Upper lobe of left lung (tissue), 6 donors: Measurements from ENCODE around the gene STX2. TPM values are rescaled to one million over a fixed set of nuclear protein-coding genes. Genes with fewer than 3 reads are reported as not detected.

ENCODE experiments used
- ATAC-seq, 2 donors: fragments of 200-7000 bp; cut with Tn5 transposase; one replicate each; pipeline ENCODE4 v1.9.1; 2022; ENCODE audit warnings: mild to moderate bottlenecking in 2 of 2, moderate library complexity in 2 of 2; ENCODE audit not compliant: low FRiP score in 2 of 2
- DNase-seq, 2 donors: peaks; one replicate each; pipeline ENCODE4 v3.0.0-alpha.2; 2019 to 2020
- H3K27ac ChIP-seq, 4 donors: fragments of 200-600 bp; sonication (generic); one replicate each; pipeline ENCODE4 v1.5.1; 2016 to 2019
- H3K27me3 ChIP-seq, 4 donors: fragments of 200-600 bp; sonication (generic); one replicate each; pipeline ENCODE4 v1.5.1; 2017 to 2019
- H3K36me3 ChIP-seq, 4 donors: fragments of 200-600 bp; sonication (generic); one replicate each; pipeline ENCODE4 v1.5.1; 2016 to 2019
- H3K4me1 ChIP-seq, 4 donors: fragments of 200-600 bp; sonication (generic); one replicate each; pipeline ENCODE4 v1.5.1; 2018 to 2019
- H3K4me3 ChIP-seq, 4 donors: fragments of 200-600 bp; sonication (generic); one replicate each; pipeline ENCODE4 v1.5.1; 2017 to 2019; ENCODE audit warnings: mild to moderate bottlenecking in 2 of 4, moderate library complexity in 1 of 4
- H3K9me3 ChIP-seq, 4 donors: fragments of 200-600 bp; sonication (generic); one replicate each; pipeline ENCODE4 v1.5.1; 2018 to 2019
- EP300 ChIP-seq, 4 donors: sonication (generic); formaldehyde crosslinking; IDR thresholded peaks; one replicate each; pipeline ENCODE4 v1.5.1; 2017; ENCODE audit warnings: antibody characterized with exemption in 4 of 4, control low read depth in 2 of 4
- POLR2A ChIP-seq, 4 donors: fragments of 450-650 bp; IDR thresholded peaks; one replicate each; pipeline ENCODE4 v1.5.1; 2016 to 2017; ENCODE audit warnings: antibody characterized with exemption in 4 of 4, mild to moderate bottlenecking in 2 of 4
- POLR2AphosphoS5 ChIP-seq, 2 donors: sonication (generic); formaldehyde crosslinking; IDR thresholded peaks; one replicate each; pipeline ENCODE4 v1.5.1; 2017; ENCODE audit warnings: antibody characterized with exemption in 2 of 2
- WGBS, 2 donors: methylation state at CpG; one replicate each; pipeline ENCODE4 v1.1.5; 2017 to 2018; 5-methylcytosine and 5-hydroxymethylcytosine counted together
- total RNA-seq, 6 donors: library from RNA; depleted of rRNA in 4 of 6; stranded (reverse); fragments of >200 nt in 4 of 6; gene quantifications; one replicate each; pipeline versions ENCODE4 v1.1.0 to v1.2.1, GENCODE V29; 2016 to 2021
- TF ChIP-seq, protein P1 (sequence below), 6 experiments: fragments of 450-650 bp in 4 of 6; fragments of 200-600 bp in 2 of 6; sonication (generic) in 2 of 6; IDR thresholded peaks; one replicate each; pipeline ENCODE4 v1.5.1; 2016 to 2019; ENCODE audit warnings: antibody characterized with exemption in 6 of 6
- donor health status: DM: no; HTN: no; CAD: no; lungs with moderate emphysema.
- donor health status: DM: no; HTN: yes; CAD: no; lungs with severe emphysema.

The STX2 gene
- total RNA-seq, 6 donors from 2014 or later: 12.4 to 113 (median 27.0) TPM

GRCh38 chr12:130815028-130815741 is 23.9 kb downstream of the STX2 start:
- TF ChIP-seq, protein P1, sequence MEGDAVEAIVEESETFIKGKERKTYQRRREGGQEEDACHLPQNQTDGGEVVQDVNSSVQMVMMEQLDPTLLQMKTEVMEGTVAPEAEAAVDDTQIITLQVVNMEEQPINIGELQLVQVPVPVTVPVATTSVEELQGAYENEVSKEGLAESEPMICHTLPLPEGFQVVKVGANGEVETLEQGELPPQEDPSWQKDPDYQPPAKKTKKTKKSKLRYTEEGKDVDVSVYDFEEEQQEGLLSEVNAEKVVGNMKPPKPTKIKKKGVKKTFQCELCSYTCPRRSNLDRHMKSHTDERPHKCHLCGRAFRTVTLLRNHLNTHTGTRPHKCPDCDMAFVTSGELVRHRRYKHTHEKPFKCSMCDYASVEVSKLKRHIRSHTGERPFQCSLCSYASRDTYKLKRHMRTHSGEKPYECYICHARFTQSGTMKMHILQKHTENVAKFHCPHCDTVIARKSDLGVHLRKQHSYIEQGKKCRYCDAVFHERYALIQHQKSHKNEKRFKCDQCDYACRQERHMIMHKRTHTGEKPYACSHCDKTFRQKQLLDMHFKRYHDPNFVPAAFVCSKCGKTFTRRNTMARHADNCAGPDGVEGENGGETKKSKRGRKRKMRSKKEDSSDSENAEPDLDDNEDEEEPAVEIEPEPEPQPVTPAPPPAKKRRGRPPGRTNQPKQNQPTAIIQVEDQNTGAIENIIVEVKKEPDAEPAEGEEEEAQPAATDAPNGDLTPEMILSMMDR (IDR thresholded peaks at IDR 0.05): no peak
- TF ChIP-seq POLR2A (IDR thresholded peaks at IDR 0.05): no peak
- no peak for TF ChIP-seq EP300 (IDR thresholded peaks at IDR 0.05)
- no peak for TF ChIP-seq POLR2AphosphoS5 (IDR thresholded peaks at IDR 0.05)
- H3K36me3 ChIP-seq: peaks cover 0 to 36% (median 22%) of the 10 kb centered on the region in 4 donors
- no peak overlapping the region for H3K27ac ChIP-seq
- peaks cover 6 to 12% (median 10%) of the 10 kb centered on the region in 4 donors for H3K4me1 ChIP-seq
- H3K27me3 ChIP-seq: no peaks in the 10 kb centered on the region
- H3K9me3 ChIP-seq: no peaks in the 10 kb centered on the region
- no peak overlapping the region for H3K4me3 ChIP-seq
- WGBS, 2 donors: 93 to 94% methylated on average over 14 of the region's 14 CpGs
- DNase-seq (no peak), ATAC-seq (no peak)

GRCh38 chr12:130813949-130814348 is 25.1 kb downstream of the STX2 start:
- no peak for TF ChIP-seq POLR2AphosphoS5 (IDR thresholded peaks at IDR 0.05)
- no peak for TF ChIP-seq POLR2A (IDR thresholded peaks at IDR 0.05)
- TF ChIP-seq EP300 (IDR thresholded peaks at IDR 0.05): no peak
- TF ChIP-seq, protein P1 (IDR thresholded peaks at IDR 0.05): no peak
- H3K9me3 ChIP-seq: no peaks in the 10 kb centered on the region
- peaks cover 0 to 48% (median 25%) of the 10 kb centered on the region in 4 donors for H3K36me3 ChIP-seq
- no peak overlapping the region for H3K27ac ChIP-seq
- no peaks in the 10 kb centered on the region for H3K27me3 ChIP-seq
- DNase-seq (no peak), ATAC-seq (no peak)
- H3K4me3 ChIP-seq: no peak overlapping the region
- 95 to 97% methylated on average over 14 of the region's 14 CpGs for WGBS, 2 donors
- H3K4me1 ChIP-seq: peaks cover 4 to 8% (median 7%) of the 10 kb centered on the region in 4 donors

- no peak overlapping the region for H3K4me3 ChIP-seq
- peaks cover 2 to 4% (median 3%) of the 10 kb centered on the region in 4 donors for H3K4me1 ChIP-seq
- DNase-seq (no peak), ATAC-seq (peak in 1 of 2 donors; percentile 55)
- WGBS, 2 donors: 87 to 97% methylated on average over 6 to 7 of the region's 10 CpGs
- peaks cover 0 to 53% (median 27%) of the 10 kb centered on the region in 4 donors for H3K36me3 ChIP-seq
- H3K27ac ChIP-seq: no peak overlapping the region
- H3K27me3 ChIP-seq: no peaks in the 10 kb centered on the region
- no peaks in the 10 kb centered on the region for H3K9me3 ChIP-seq
- no peak for TF ChIP-seq POLR2A (IDR thresholded peaks at IDR 0.05)
- no peak for TF ChIP-seq POLR2AphosphoS5 (IDR thresholded peaks at IDR 0.05)
- TF ChIP-seq EP300 (IDR thresholded peaks at IDR 0.05): no peak
- TF ChIP-seq, protein P1 (IDR thresholded peaks at IDR 0.05): no peak
Measured at GRCh38 chr12:130813436-130813835, 25.6 kb downstream of the STX2 start.

DNA sequence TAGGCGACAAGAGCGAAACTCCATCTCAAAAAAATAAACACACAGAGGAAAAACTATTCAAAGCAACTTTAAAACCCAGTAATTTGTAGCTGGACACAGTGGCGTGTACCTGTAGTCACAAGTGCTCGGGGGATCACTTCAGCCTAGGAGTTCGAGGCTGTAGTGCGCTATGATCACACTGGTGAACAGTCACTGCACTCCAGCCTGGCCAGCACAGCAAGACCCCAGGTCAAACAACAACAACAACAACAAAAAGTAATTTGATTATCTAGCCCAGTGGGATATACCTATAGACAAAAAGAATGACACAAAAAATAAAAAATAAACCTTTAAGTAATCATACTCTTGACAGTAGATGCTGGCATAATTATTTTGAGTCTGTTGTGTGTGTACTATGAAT is 29.3 kb downstream of the STX2 start:
- no peak for TF ChIP-seq POLR2A (IDR thresholded peaks at IDR 0.05)
- no peak for TF ChIP-seq EP300 (IDR thresholded peaks at IDR 0.05)
- TF ChIP-seq POLR2AphosphoS5 (IDR thresholded peaks at IDR 0.05): no peak
- TF ChIP-seq, protein P1 (IDR thresholded peaks at IDR 0.05): no peak
- Histone ChIP-seq H3K27me3 (no peaks in the 10 kb centered on the region), H3K9me3 (no peaks in the 10 kb centered on the region), H3K4me3 (no peak overlapping the region), H3K4me1 (no peaks in the 10 kb centered on the region), H3K27ac (no peak overlapping the region), H3K36me3 (peaks cover 3 to 74% (median 54%) of the 10 kb centered on the region in 4 donors)
- no peak for DNase-seq
- WGBS, 2 donors: 79 to 88% methylated on average over 6 of the region's 6 CpGs
- no peak for ATAC-seq

DNA sequence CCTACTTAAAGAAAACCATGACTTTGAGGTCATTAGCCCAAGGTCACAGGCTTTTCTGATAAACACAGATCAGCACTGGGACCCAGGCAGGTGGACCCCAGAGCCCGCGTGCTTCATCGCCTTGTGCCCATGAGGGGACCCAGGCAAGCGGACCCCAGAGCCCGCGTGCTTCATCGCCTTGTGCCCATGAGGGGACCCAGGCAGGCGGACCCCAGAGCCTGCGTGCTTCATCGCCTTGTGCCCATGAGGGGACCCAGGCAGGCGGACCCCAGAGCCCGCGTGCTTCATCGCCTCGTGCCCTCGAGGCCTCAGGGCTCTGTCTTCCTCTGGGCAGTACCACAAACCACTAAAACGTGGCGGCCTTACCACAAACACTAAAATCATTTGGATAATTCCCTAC is 31.7 kb downstream of the STX2 start:
- H3K4me3 ChIP-seq: no peak overlapping the region
- H3K36me3 ChIP-seq: peaks cover 3 to 94% (median 61%) of the 10 kb centered on the region in 4 donors
- ATAC-seq (no peak), DNase-seq (peak in 1 of 2 donors; percentile 61)
- 93 to 94% methylated on average over 17 to 18 of the region's 18 CpGs for WGBS, 2 donors
- no peaks in the 10 kb centered on the region for H3K4me1 ChIP-seq
- H3K27ac ChIP-seq: no peak overlapping the region
- no peaks in the 10 kb centered on the region for H3K27me3 ChIP-seq
- TF ChIP-seq EP300 (IDR thresholded peaks at IDR 0.05): no peak
- TF ChIP-seq, protein P1 (IDR thresholded peaks at IDR 0.05): no peak
- no peaks in the 10 kb centered on the region for H3K9me3 ChIP-seq
